ENCODE data around the gene CEP112. TPM values are rescaled to one million over a fixed set of nuclear protein-coding genes. Genes with fewer than 3 reads are reported as not detected.

CEP112 gene
- total and polyA plus RNA-seq, 2 of the 4 experiments (the other 2 are of a cell fraction), result 2.5 to 5.6 TPM

GRCh38 chr17:66150708-66151107 is 41.2 kb downstream of the CEP112 start:
- in situ Hi-C loops (cut with MboI; ENCODE audit: low sequenced_read_pairs) (loop anchor here (25.0 kb wide), 1 partner anchor 588 kb away; the partner anchor contains the start of gene AXIN2), intact Hi-C loops (cut with micrococcal nuclease) (no loop called here), dilution Hi-C loops (cut with HindIII; ENCODE audit: low sequenced_read_pairs, unreplicated experiment) (no loop called here)
- Histone ChIP-seq H3K36me3 (ENCODE audit: control insufficient read depth, insufficient read depth, low read length) (no peaks in the 10 kb centered on the region), H4K20me1 (ENCODE audit: insufficient read depth, low read length) (no peaks in the 10 kb centered on the region), H2BK5ac (ENCODE audit: low read depth, low read length, poor library complexity, severe bottlenecking) (no peak overlapping the region), H3K4ac (ENCODE audit: low read depth, low read length) (no peak overlapping the region), H2AFZ (replicated peaks; ENCODE audit: low read length, poor library complexity) (no peak overlapping the region), H2AK9ac (replicated peaks; ENCODE audit: low read depth, low read length, poor library complexity) (no peak overlapping the region), H2BK15ac (ENCODE audit: low read depth, low read length) (no peak overlapping the region), H3K79me1 (ENCODE audit: low read depth in 1 of 2, low read length in 2 of 2) (no peaks in the 10 kb centered on the region; a peak in 1 of 4 replicates), H3K9me1 (ENCODE audit: insufficient read depth, low read length) (no peaks in the 10 kb centered on the region), H3K4me1 (ENCODE audit: control insufficient read depth, insufficient read depth, low read length) (no peaks in the 10 kb centered on the region; the same call in 1 of the 2 replicates), H4K8ac (ENCODE audit: low read depth in 2 of 2, low read length in 2 of 2) (no peak overlapping the region), H2BK120ac (ENCODE audit: low read depth, low read length) (no peak overlapping the region), H4K91ac (ENCODE audit: insufficient read depth, low read depth, low read length) (no peak overlapping the region), H3K4me3 (ENCODE audit: insufficient read depth, low read depth, low read length) (no peak overlapping the region), H2AK5ac (ENCODE audit: low read depth, low read length) (no peak overlapping the region), H4K5ac (ENCODE audit: low read depth, low read length) (no peak overlapping the region), H3K56ac (ENCODE audit: extremely low read depth, insufficient read depth, low read length) (no peak overlapping the region), H3K9ac (ENCODE audit: low read depth, low read length) (no peak overlapping the region), H2BK20ac (ENCODE audit: low read depth, low read length) (no peak overlapping the region), H3K18ac (ENCODE audit: low read depth, low read length) (no peak overlapping the region), H3K27ac (ENCODE audit: insufficient read depth, low read length) (no peak overlapping the region), H3K9me3 (ENCODE audit: control insufficient read depth, insufficient read depth, low read length) (no peaks in the 10 kb centered on the region), H3K23ac (ENCODE audit: low read depth, low read length) (no peak overlapping the region), H3K27me3 (ENCODE audit: control insufficient read depth, insufficient read depth, low read length) (no peaks in the 10 kb centered on the region), H3K14ac (replicated peaks; ENCODE audit: low read depth, low read length) (no peak overlapping the region), H3K4me2 (ENCODE audit: low read depth, low read length) (no peak overlapping the region)
- ATAC-seq (ENCODE audit: low read depth) (no peak), DNase-seq (no peak)
- no TSS peak for BruUV-seq (replicated peaks)
- POLR2A ChIA-PET (ENCODE audit: unreplicated experiment), result no interaction called here
- no peak for TF ChIP-seq USF2 (IDR thresholded peaks at IDR 0.05; ENCODE audit: low read depth, low read length)
- no peak for TF ChIP-seq BHLHE40 (IDR thresholded peaks at IDR 0.05; ENCODE audit: low read depth, low read length)
- no peak for TF ChIP-seq POLR2A (IDR thresholded peaks at IDR 0.05; ENCODE audit: low read depth, low read length)
- TF ChIP-seq RFX5 (IDR thresholded peaks at IDR 0.05; ENCODE audit: low read depth, low read length), result no peak
- no peak for TF ChIP-seq NFE2L2 (IDR thresholded peaks at IDR 0.05; ENCODE audit: low read depth, low read length)
- TF ChIP-seq CHD1 (IDR thresholded peaks at IDR 0.05; ENCODE audit: low read depth, low read length), result no peak
- TF ChIP-seq MAZ (IDR thresholded peaks at IDR 0.05; ENCODE audit: borderline replicate concordance, low read depth, low read length), result no peak
- no peak for TF ChIP-seq CTCF (conservative IDR thresholded peaks at IDR 0.05; ENCODE audit: low read depth, low read length)
- no peak for TF ChIP-seq FOS (IDR thresholded peaks at IDR 0.05; ENCODE audit: low read depth, low read length)
- TF ChIP-seq MXI1 (IDR thresholded peaks at IDR 0.05; ENCODE audit: borderline replicate concordance, low read depth, low read length), result no peak
- no peak for TF ChIP-seq SMC3 (IDR thresholded peaks at IDR 0.05; ENCODE audit: low read depth, low read length)
- no peak for TF ChIP-seq CEBPB (IDR thresholded peaks at IDR 0.05; ENCODE audit: low read depth, low read length)
- no peak for TF ChIP-seq RAD21 (IDR thresholded peaks at IDR 0.05; ENCODE audit: low read length)
- no peak for TF ChIP-seq ELK1 (IDR thresholded peaks at IDR 0.05; ENCODE audit: borderline replicate concordance, low read depth, low read length)
- no peak for TF ChIP-seq MAFK (IDR thresholded peaks at IDR 0.05; ENCODE audit: low read depth, low read length)
- no peak for TF ChIP-seq RCOR1 (IDR thresholded peaks at IDR 0.05; ENCODE audit: insufficient replicate concordance, low read length)
- CTCF ChIA-PET, result interaction anchor here (0.8 to 1.1 kb wide), 2 partner anchors 25 to 34 kb away, joined by 3 read pairs; no protein-coding TSS in a partner anchor

All from IMR-90 (cell line).